Stimulated activated effector memory CD8-positive, alpha-beta T cell treated with anti-CD3 and anti-CD28 coated beads, Interleukin-12 subunit alpha, Interleukin-12 subunit beta, amount 100 ng/mL, for 72 hours (primary cell): ENCODE data around the gene C9orf43.
"Not testable (repeated sequence)": the region's sequence is repeated elsewhere in the genome, so short reads cannot be mapped to it uniquely, and the experiment has no call there.

Experiments
- ATAC-seq: fragments of 150-1000 bp; cut with Tn5 transposase; 2 replicates; pipeline ENCODE4 v1.10.0; 2021
- DNase-seq, 2 donors: peaks; one replicate each; pipeline ENCODE4 v3.0.0; 2021 to 2022; ENCODE audit warnings: low spot score in 2 of 2
- H3K27ac Mint-ChIP-seq: one replicate; pipeline ENCODE4 v1.8.0; 2022; ENCODE audit warnings: mild to moderate bottlenecking, mixed read lengths
- H3K36me3 Mint-ChIP-seq: one replicate; pipeline ENCODE4 v1.8.0; 2022; ENCODE audit warnings: mild to moderate bottlenecking, mixed read lengths
- H3K4me1 Mint-ChIP-seq: one replicate; pipeline ENCODE4 v1.8.0; 2022; ENCODE audit warnings: mixed read lengths
- H3K4me3 Mint-ChIP-seq: one replicate; pipeline ENCODE4 v1.8.0; 2022; ENCODE audit warnings: mild to moderate bottlenecking, mixed read lengths
- H3K9me3 Mint-ChIP-seq: one replicate; pipeline ENCODE4 v1.8.0; 2022; ENCODE audit warnings: mixed read lengths

The C9orf43 gene, protein sequence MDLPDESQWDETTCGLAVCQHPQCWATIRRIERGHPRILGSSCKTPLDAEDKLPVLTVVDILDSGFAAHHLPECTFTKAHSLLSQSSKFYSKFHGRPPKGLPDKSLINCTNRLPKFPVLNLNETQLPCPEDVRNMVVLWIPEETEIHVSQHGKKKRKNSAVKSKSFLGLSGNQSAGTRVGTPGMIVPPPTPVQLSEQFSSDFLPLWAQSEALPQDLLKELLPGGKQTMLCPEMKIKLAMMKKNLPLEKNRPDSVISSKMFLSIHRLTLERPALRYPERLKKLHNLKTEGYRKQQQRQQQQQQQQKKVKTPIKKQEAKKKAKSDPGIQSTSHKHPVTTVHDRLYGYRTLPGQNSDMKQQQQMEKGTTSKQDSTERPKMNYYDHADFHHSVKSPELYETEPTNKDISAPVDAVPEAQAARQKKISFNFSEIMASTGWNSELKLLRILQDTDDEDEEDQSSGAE

DNA sequence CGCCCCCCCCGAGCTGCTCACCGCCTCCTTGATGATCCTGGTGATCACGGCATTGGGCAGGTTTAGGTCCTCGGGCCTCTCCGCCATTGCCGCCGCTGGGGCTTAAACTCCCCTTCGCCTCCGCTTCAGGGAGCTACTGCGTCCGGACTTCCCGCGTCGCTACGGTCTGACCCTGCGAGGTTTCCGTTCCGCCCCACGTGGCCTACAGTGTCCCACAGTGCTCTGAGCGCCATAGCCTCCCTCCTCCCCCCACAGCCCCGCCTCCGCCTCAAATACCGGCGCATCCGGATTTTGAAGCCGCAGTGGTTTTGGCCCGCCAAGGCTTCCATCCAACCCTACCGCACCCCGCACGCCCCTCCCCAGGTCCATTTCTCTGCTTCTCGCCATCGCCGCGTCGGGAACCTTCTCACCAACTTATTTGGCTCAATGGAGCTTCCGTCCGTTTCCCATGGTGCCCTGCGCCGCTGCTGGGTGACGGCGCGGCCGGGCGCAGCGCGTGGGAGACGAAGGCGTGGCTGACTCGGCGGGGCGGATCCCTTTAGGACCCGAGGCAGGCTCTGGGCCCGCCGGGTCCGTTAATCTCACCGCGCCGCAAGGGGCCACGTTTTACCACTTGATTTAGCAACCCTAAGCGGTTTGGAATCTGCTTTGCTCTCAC, at the start of gene C9orf43, which contains the start of gene POLE3:
Gene C9orf43, plus strand, starts transcription at position 541 of the 658 bp plus-strand sequence. CDS start 2,747 bp downstream, outside the sequence.
Gene POLE3, minus strand, starts transcription at position 469 of the 658 bp plus-strand sequence. Its CDS starts 382 bp downstream, at position 87.
- peak; percentile 90 to 98 for DNase-seq
- peak; percentile 97 for ATAC-seq
- Mint-ChIP-seq H3K27ac (peak within 1 kb of the TSS; percentile 99), H3K4me1 (peaks cover 29% of the 10 kb centered on the region), H3K4me3 (peak within 1 kb of the TSS; percentile 98), H3K36me3 (peaks cover 56% of the 10 kb centered on the region), H3K9me3 (no peaks in the 10 kb centered on the region)

- ATAC-seq (peak; percentile 93), DNase-seq (no peak)
- H3K4me3 Mint-ChIP-seq = no peak overlapping the region
- no peak overlapping the region for H3K27ac Mint-ChIP-seq
- H3K4me1 Mint-ChIP-seq = peaks cover 12% of the 10 kb centered on the region
- H3K9me3 Mint-ChIP-seq = no peaks in the 10 kb centered on the region
- no peaks in the 10 kb centered on the region for H3K36me3 Mint-ChIP-seq
Observed at GRCh38 chr9:113361304-113362018, 49.1 kb upstream of the C9orf43 start.

GRCh38 chr9:113363336-113363735, 47.2 kb upstream of the C9orf43 start:
- peaks cover 12% of the 10 kb centered on the region for H3K4me1 Mint-ChIP-seq

DNA sequence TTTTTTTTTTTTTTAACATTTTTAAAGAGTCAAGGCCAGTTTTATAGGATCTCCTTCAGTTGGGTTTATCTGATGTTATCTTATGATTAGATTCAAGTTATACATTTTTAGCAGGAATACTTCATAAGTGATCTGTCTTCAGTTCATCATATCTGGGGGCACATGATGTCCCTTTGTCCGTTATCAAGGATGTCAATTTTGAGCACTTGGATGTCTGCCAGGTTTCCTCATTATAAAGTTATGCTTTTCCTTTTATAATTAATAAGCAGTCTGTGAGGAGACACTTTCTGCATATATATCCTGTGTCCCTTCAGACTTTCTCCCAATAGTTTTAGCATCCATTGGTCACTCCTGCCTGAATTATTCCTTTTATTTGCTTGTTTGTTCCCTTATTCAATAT, 45.6 kb upstream of the C9orf43 start:
- Mint-ChIP-seq H3K4me3 (no peak overlapping the region), H3K27ac (no peak overlapping the region), H3K4me1 (peaks cover 12% of the 10 kb centered on the region), H3K9me3 (no peaks in the 10 kb centered on the region), H3K36me3 (no peaks in the 10 kb centered on the region)
- no peak for ATAC-seq
- no peak for DNase-seq

More at GRCh38 chr9:113363336-113363735, 47.2 kb upstream of the C9orf43 start:
- H3K27ac Mint-ChIP-seq = no peak overlapping the region
- no peak overlapping the region for H3K4me3 Mint-ChIP-seq
- H3K9me3 Mint-ChIP-seq = no peaks in the 10 kb centered on the region
- DNase-seq (no peak), ATAC-seq (no peak)
- H3K36me3 Mint-ChIP-seq = no peaks in the 10 kb centered on the region

DNA sequence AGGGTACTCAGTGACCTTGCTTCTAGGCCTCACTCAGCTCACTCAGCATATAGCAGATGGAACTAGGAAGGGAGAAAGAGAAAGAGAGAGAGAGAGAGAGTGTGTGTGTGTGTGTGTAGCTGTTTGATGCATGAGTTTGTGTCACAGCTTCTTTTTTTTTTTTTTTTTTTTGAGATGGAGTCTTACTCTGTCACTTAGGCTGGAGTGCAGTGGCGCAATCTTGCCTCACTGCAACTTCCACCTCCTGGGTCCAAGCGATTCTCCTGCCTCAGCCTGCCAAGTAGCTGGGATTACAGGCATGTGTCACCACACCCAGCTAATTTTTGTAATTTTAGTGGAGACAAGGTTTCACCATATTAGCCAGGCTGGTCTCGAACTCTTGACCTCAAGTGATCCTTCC, 44.9 kb upstream of the C9orf43 start:
- not testable (repeated sequence) for H3K27ac Mint-ChIP-seq, ATAC-seq, H3K4me3 Mint-ChIP-seq, H3K9me3 Mint-ChIP-seq, DNase-seq, H3K36me3 Mint-ChIP-seq
- H3K4me1 Mint-ChIP-seq = peaks cover 12% of the 10 kb centered on the region

DNA sequence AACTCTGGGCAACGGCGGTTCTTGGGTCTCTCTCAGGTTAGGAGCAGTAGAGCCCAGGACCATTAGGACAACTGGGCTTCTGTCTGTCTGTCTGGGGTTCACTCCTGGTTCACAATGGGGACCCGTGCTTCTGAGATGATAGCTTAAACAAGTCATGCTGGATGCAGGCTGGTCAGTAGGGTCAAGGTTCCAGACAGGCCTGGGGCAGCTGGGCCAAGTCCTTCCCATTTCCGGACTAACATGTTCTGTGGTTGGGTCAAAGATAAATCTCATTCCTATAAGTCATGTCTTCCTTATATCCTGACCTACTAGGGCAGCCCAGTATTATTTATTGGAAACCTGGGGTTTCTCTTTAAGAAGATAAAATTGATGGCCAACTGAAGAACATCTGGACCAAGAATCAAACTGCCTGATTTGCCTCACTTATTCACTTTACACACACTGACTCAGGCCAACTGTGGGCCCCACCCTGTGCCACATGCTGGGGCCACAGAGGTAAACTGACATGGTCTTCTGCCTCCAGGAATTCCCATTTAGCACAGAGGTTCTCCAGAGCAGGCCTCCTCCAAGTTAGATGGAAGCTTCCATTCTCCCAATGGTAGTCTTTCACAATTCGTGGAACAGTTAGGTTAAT, 42.1 kb upstream of the C9orf43 start:
- Mint-ChIP-seq H3K9me3 (no peaks in the 10 kb centered on the region), H3K36me3 (peaks cover 14% of the 10 kb centered on the region)
- no peak for ATAC-seq

DNA sequence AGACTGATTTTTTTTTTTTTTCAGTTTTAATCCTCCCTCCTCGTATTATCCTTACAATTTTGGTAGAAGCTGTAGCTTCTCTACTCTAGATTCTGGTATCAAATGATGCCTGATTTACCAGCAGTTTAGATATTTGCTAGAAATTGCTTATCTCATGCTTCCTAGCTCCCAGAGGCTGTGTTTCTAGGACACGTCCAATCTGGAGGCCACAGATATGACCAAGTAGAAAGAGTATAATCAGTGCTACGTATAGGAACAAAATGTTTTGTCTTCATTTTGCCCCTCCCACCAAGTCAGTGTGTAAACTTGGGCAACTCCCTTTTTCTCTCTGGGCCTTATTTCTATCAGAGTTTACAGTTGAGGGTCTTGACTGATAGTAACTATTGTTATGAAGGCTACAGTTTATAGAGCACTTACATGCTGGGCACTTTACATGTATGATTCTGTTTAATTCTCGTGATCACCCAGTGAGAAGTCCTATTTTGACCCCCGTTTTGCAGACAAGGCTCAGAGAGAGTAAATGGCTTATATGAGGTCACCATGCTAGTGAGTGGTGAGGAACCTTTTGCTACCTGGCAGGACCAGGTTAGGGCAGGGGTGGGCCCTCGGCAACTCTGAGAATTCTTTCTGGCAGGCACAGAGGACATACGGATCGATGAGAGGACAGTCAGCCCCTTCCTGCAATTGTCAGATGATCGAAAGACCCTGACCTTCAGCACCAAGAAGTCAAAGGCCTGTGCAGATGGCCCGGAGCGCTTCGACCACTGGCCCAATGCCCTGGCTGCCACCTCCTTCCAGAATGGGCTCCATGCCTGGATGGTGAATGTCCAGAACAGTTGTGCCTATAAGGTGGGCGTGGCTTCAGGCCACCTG, 41.3 kb upstream of the C9orf43 start:
- Mint-ChIP-seq H3K27ac (no peak overlapping the region), H3K36me3 (peaks cover 17% of the 10 kb centered on the region), H3K4me3 (no peak overlapping the region), H3K9me3 (no peaks in the 10 kb centered on the region), H3K4me1 (no peaks in the 10 kb centered on the region)
- no peak for ATAC-seq
- DNase-seq = no peak

More for the DNA sequence above, 42.1 kb upstream of the C9orf43 start:
- Mint-ChIP-seq H3K4me3 (no peak overlapping the region), H3K4me1 (no peaks in the 10 kb centered on the region), H3K27ac (no peak overlapping the region)
- no peak for DNase-seq

GRCh38 chr9:113369855-113370140, 40.7 kb upstream of the C9orf43 start:
- Mint-ChIP-seq H3K27ac (no peak overlapping the region), H3K9me3 (no peaks in the 10 kb centered on the region), H3K36me3 (peaks cover 23% of the 10 kb centered on the region), H3K4me1 (peaks cover 5% of the 10 kb centered on the region), H3K4me3 (no peak overlapping the region)
- DNase-seq = no peak
- ATAC-seq = no peak

DNA sequence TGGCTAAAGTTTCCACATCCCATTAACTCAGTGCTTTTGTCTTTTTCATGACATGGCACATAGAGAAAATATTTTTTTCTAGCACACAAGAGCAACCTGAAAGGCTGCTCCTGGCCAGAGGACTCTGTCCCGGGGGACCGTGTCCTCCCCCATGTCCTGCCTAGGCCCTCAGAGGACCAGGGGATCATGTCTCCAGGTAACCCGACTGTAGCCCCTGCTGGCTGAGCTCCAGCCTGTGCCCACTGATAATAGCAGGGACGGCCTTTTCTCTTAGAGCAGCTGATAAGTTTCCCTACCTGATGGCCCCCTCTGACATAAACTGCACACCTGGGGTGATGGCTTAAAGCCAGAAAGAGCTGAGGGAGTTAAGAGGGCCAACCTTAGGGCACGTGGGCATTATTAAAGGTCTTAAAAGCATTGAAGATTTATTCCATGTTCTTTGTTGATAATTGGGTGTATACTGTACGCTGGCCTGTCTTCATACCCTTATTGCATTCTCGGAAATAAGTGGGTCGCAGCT, 39.7 kb upstream of the C9orf43 start:
- DNase-seq (no peak), ATAC-seq (no peak)
- Mint-ChIP-seq H3K36me3 (peaks cover 33% of the 10 kb centered on the region), H3K4me3 (no peak overlapping the region), H3K9me3 (no peaks in the 10 kb centered on the region), H3K4me1 (peaks cover 15% of the 10 kb centered on the region), H3K27ac (no peak overlapping the region)

GRCh38 chr9:113372059-113372458, 38.5 kb upstream of the C9orf43 start:
- Mint-ChIP-seq H3K36me3 (peaks cover 34% of the 10 kb centered on the region), H3K9me3 (no peaks in the 10 kb centered on the region), H3K4me3 (no peak overlapping the region), H3K4me1 (peaks cover 15% of the 10 kb centered on the region), H3K27ac (peak overlapping the region; percentile 77)
- ATAC-seq = no peak
- DNase-seq = no peak

GRCh38 chr9:113373256-113373655, 37.3 kb upstream of the C9orf43 start:
- no peak overlapping the region for H3K27ac Mint-ChIP-seq
- H3K4me3 Mint-ChIP-seq = no peak overlapping the region
- peaks cover 15% of the 10 kb centered on the region for H3K4me1 Mint-ChIP-seq
- H3K36me3 Mint-ChIP-seq = peaks cover 39% of the 10 kb centered on the region
- no peaks in the 10 kb centered on the region for H3K9me3 Mint-ChIP-seq
- no peak for DNase-seq
- no peak for ATAC-seq

DNA sequence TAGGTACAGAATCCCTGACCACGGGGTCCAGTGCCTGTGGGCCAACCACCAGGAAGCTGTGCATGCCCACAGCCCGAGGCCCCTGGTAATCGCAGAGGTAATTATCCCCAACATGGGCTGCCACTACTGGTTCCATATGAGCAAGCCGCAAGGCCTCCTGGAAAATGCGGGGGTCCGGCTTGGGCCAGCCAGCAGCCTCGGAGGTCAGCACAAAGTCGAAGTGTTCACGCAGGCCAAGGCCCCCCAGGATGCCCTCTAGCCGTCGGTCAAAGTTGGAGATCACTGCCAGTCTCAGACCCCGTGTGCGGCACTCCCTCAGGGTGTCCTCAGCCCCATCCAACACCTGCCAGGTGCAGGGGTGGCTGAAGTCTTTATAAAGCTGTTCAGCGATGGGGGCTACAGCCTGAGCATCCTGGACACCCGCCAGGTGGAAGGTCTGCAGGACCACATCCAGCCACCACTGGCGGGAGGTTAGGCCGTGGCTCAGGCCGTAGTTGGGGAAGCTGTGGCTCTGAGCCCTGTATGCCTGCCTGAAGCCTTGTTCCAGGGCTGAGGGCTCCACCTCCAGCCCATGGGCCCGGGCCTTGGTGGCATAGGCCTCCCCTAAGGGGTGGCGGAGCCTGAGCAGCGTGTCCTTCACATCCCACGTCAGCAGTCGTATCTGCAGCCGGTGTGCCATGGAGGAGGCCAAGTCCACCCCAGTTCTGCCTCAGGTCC, 36.7 kb upstream of the C9orf43 start:
- H3K27ac Mint-ChIP-seq = no peak overlapping the region
- no peak overlapping the region for H3K4me3 Mint-ChIP-seq
- no peak for ATAC-seq
- no peaks in the 10 kb centered on the region for H3K9me3 Mint-ChIP-seq
- peaks cover 39% of the 10 kb centered on the region for H3K36me3 Mint-ChIP-seq
- no peak for DNase-seq
- H3K4me1 Mint-ChIP-seq = peaks cover 15% of the 10 kb centered on the region

DNA sequence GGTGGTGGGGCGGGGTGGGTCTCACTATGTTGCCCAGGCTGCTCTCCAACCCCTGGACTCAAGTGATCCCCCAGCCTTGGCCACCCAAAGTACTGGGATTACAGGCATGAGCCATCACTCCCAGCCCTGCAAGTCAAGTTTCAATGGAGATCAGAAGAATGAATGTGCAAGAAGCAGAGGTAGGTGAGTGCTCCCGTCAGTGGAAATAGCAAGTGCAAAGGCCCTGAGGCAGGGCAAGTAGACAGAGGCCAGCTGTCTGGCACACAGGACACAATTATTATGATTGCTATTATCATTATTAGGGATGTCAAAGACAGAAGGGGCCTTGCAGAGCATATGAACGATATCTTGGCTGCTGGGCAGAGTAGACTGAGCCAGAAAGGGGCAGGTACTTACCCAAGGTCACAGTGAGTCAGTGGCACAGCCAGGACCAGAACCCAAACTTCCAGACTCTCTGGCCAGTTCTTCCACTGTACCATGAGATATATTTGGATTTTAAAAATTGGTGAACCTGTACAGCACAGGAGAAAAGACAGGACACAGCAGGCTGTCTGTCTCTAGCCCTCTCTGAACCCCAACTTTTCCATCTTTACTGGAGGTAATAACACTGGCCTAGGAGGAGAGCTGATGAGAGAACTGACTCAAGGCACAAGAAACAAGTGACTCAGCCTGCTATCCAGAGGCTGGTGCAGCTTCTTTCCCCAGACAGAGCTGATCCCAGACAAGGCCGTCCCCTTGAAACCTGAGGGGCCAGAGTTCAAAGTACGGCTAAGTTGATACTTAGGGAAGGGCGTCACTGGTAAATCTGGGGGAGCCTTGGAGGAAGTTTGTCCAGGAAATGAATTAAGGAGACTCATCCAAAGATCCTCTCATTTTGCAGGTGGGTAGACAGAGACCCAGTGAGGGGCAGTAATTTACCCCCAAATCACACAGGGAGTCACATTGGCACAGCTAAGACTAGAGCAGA, 35.2 kb upstream of the C9orf43 start:
- DNase-seq = no peak
- Mint-ChIP-seq H3K27ac (peak overlapping the region; percentile 80), H3K4me3 (peak overlapping the region; percentile 75), H3K4me1 (peaks cover 15% of the 10 kb centered on the region), H3K36me3 (peaks cover 39% of the 10 kb centered on the region), H3K9me3 (no peaks in the 10 kb centered on the region)
- ATAC-seq = no peak
